GM12878 (cell line): ENCODE results near the gene UBAP2.
"Not testable (repeated sequence)": the region's sequence is repeated elsewhere in the genome, so short reads cannot be mapped to it uniquely, and the experiment has no call there.

Experiments used
- ATF2 ChIP-seq: IDR thresholded peaks from 2 replicates; pipeline ENCODE4 v1.6.1; 2012; ENCODE audit warnings: low read length, inconsistent platforms
- CHD2 ChIP-seq: IDR thresholded peaks from 2 replicates; pipeline ENCODE4 v1.6.1; 2011; ENCODE audit warnings: low read depth, low read length, improper control_type of control experiment, borderline replicate concordance
- CTCF ChIP-seq, 3 experiments: IDR thresholded peaks in 2 of 3; conservative IDR thresholded peaks in 1 of 3; 2 replicates each; pipeline ENCODE4 v1.5.1; 2011; ENCODE audit warnings: low read depth in 3 of 3, low read length in 3 of 3, mild to moderate bottlenecking in 3 of 3, control low read depth in 2 of 3, moderate library complexity in 2 of 3, inconsistent platforms in 1 of 3, mixed read lengths in 1 of 3; ENCODE audit not compliant: control insufficient read depth in 2 of 3, insufficient read depth in 1 of 3; ENCODE audit errors: extremely low read depth in 1 of 3
- EP300 ChIP-seq, 2 experiments: fragments of 150-350 bp in 1 of 2; IDR thresholded peaks; 2 replicates each; pipeline ENCODE4 v1.6.1; 2011 to 2012; ENCODE audit warnings: low read depth in 2 of 2, low read length in 2 of 2, borderline replicate concordance in 1 of 2, improper control_type of control experiment in 1 of 2, inconsistent platforms in 1 of 2; ENCODE audit not compliant: control insufficient read depth in 1 of 2
- HDAC2 ChIP-seq: fragments of 200-600 bp; sonication (generic); IDR thresholded peaks from 2 replicates; pipeline ENCODE4 v1.6.1; 2017
- MEF2B ChIP-seq: fragments of 450-650 bp; IDR thresholded peaks from 2 replicates; pipeline ENCODE4 v1.6.1; 2018; ENCODE audit warnings: mild to moderate bottlenecking, moderate library complexity; ENCODE audit not compliant: partially characterized antibody, poor library complexity, severe bottlenecking
- NFIC ChIP-seq: IDR thresholded peaks from 2 replicates; pipeline ENCODE4 v1.6.1; 2012; ENCODE audit warnings: low read depth, mild to moderate bottlenecking, inconsistent platforms, low read length, moderate library complexity
- POLR2A ChIP-seq: IDR thresholded peaks from 2 replicates; pipeline ENCODE4 v1.6.1; 2011; ENCODE audit warnings: low read depth, mild to moderate bottlenecking, low read length
- POLR2AphosphoS2 ChIP-seq: IDR thresholded peaks from 2 replicates; pipeline ENCODE4 v1.6.1; 2011; ENCODE audit warnings: low read depth, mild to moderate bottlenecking, low read length, improper control_type of control experiment, moderate library complexity
- POLR2AphosphoS5 ChIP-seq: IDR thresholded peaks from 2 replicates; pipeline ENCODE4 v1.6.1; 2011; ENCODE audit warnings: mild to moderate bottlenecking, low read length, inconsistent platforms
- RFX5 ChIP-seq: IDR thresholded peaks from 2 replicates; pipeline ENCODE4 v1.6.1; 2011; ENCODE audit warnings: low read depth, low read length, improper control_type of control experiment
- YY1 ChIP-seq: IDR thresholded peaks from 2 replicates; pipeline ENCODE4 v1.6.1; 2011; ENCODE audit warnings: low read depth, mild to moderate bottlenecking, low read length
- ZBTB11 ChIP-seq: fragments of 450-650 bp; formaldehyde crosslinking; IDR thresholded peaks from 2 replicates; pipeline ENCODE4 v1.5.0; 2022; ENCODE audit warnings: mild to moderate bottlenecking, missing genetic modification characterization

- TF ChIP-seq NFIC; POLR2AphosphoS2; RFX5; POLR2AphosphoS5; POLR2A; MEF2B; CHD2; ZBTB11; EP300 (IDR thresholded peaks at IDR 0.05; ENCODE audit: borderline replicate concordance in 1 of 2, control insufficient read depth in 1 of 2, low read depth in 2 of 2, low read length in 2 of 2); YY1; CTCF (IDR thresholded peaks at IDR 0.05 in 2 of 3, conservative IDR thresholded peaks at IDR 0.05 in 1 of 3; ENCODE audit: control insufficient read depth in 2 of 3, extremely low read depth in 1 of 3, insufficient read depth in 1 of 3, low read depth in 3 of 3, low read length in 3 of 3); ATF2; HDAC2: not testable (repeated sequence)
Measured at GRCh38 chr9:34038851-34039250, 9.8 kb downstream of the UBAP2 start.
